Measurements from ENCODE around the gene NACC2.
"Not testable (repeated sequence)": the region's sequence is repeated elsewhere in the genome, so short reads cannot be mapped to it uniquely, and the experiment has no call there.

The NACC2 gene

GRCh38 chr9:136110082-136111061 is 15.3 kb upstream of the NACC2 start:
- DNase-seq (ENCODE audit: low spot score), result no peak

- peak; percentile 88 for DNase-seq (ENCODE audit: low spot score)
Measured at GRCh38 chr9:136109351-136110081, 14.4 kb upstream of the NACC2 start.

- DNase-seq (ENCODE audit: low spot score), result no peak
Measured at GRCh38 chr9:136108648-136109266, 13.7 kb upstream of the NACC2 start.

- no peak for DNase-seq (ENCODE audit: low spot score)
Measured at GRCh38 chr9:136107953-136108647, 13.0 kb upstream of the NACC2 start.

GRCh38 chr9:136107155-136107952 is 12.3 kb upstream of the NACC2 start:
- DNase-seq (ENCODE audit: low spot score), result no peak

GRCh38 chr9:136105398-136106135 is 10.5 kb upstream of the NACC2 start:
- DNase-seq (ENCODE audit: low spot score), result no peak

GRCh38 chr9:136104916-136105315 is 9.8 kb upstream of the NACC2 start:
- DNase-seq (ENCODE audit: low spot score), result no peak

- DNase-seq (ENCODE audit: low spot score), result no peak
Measured at GRCh38 chr9:136104488-136104800, 9.4 kb upstream of the NACC2 start.

GRCh38 chr9:136103651-136104487 is 8.8 kb upstream of the NACC2 start:
- DNase-seq (ENCODE audit: low spot score), result no peak

- DNase-seq (ENCODE audit: low spot score), result not testable (repeated sequence)
Measured at GRCh38 chr9:136101615-136102074, 6.6 kb upstream of the NACC2 start.

- DNase-seq (ENCODE audit: low spot score), result no peak
Measured at GRCh38 chr9:136100700-136101614, 5.9 kb upstream of the NACC2 start.

- DNase-seq (ENCODE audit: low spot score), result no peak
Measured at GRCh38 chr9:136099542-136099941, 4.5 kb upstream of the NACC2 start.

GRCh38 chr9:136098844-136099243 is 3.8 kb upstream of the NACC2 start:
- no peak for DNase-seq (ENCODE audit: low spot score)

- DNase-seq (ENCODE audit: low spot score), result no peak
Measured at GRCh38 chr9:136098210-136098609, 3.1 kb upstream of the NACC2 start.

- no peak for DNase-seq (ENCODE audit: low spot score)
Measured at GRCh38 chr9:136096505-136097001, 1.5 kb upstream of the NACC2 start.

- DNase-seq (ENCODE audit: low spot score), result no peak
Measured at GRCh38 chr9:136093995-136094881, 851 bp downstream of the NACC2 start.

- DNase-seq (ENCODE audit: low spot score), result no peak
Measured at GRCh38 chr9:136093346-136093986, 1.6 kb downstream of the NACC2 start.
